Thyroid gland (tissue), 4 donors: Measurements from ENCODE around the gene DGCR2. TPM values are rescaled to one million over a fixed set of nuclear protein-coding genes. Genes with fewer than 3 reads are reported as not detected.

Experiments
- DNase-seq, 2 donors: peaks; one replicate each; pipeline ENCODE4 v3.0.0-alpha.2; 2019
- H3K27ac ChIP-seq, 3 donors: fragments of 200-600 bp; sonication (generic); 1 replicate in 2 of 3; 2 replicates in 1 of 3; pipeline ENCODE4 v1.5.1; 2016 to 2019; ENCODE audit warnings: mild to moderate bottlenecking in 1 of 3, moderate library complexity in 1 of 3
- H3K27me3 ChIP-seq: fragments of 200-600 bp; sonication (generic); one replicate; pipeline ENCODE4 v1.5.1; 2019
- H3K36me3 ChIP-seq, 2 donors: fragments of 200-600 bp; sonication (generic); one replicate each; pipeline ENCODE4 v1.5.1; 2016 to 2019
- H3K4me1 ChIP-seq, 2 donors: fragments of 200-600 bp; sonication (generic); one replicate each; pipeline ENCODE4 v1.5.1; 2017 to 2019
- H3K4me3 ChIP-seq, 3 donors: fragments of 200-600 bp; sonication (generic); replicated peaks in 1 of 3; 1 replicate in 2 of 3; 2 replicates in 1 of 3; pipeline ENCODE4 v1.5.1; 2016; ENCODE audit warnings: mild to moderate bottlenecking in 1 of 3
- H3K9me3 ChIP-seq: fragments of 200-600 bp; sonication (generic); one replicate; pipeline ENCODE4 v1.5.1; 2017
- CTCF ChIP-seq, 6 experiments: fragments of 200-600 bp in 3 of 6; fragments of 450-650 bp in 3 of 6; sonication (generic) in 3 of 6; IDR thresholded peaks; one replicate each; pipeline ENCODE4 v1.5.1; 2016 to 2019; ENCODE audit warnings: antibody characterized with exemption in 6 of 6, mild to moderate bottlenecking in 2 of 6, inconsistent platforms in 1 of 6, moderate library complexity in 1 of 6
- POLR2A ChIP-seq, 2 donors: fragments of 450-650 bp; IDR thresholded peaks; one replicate each; pipeline ENCODE4 v1.6.1; 2017; ENCODE audit warnings: antibody characterized with exemption in 2 of 2, mild to moderate bottlenecking in 2 of 2, moderate library complexity in 1 of 2
- WGBS, 2 donors: methylation state at CpG; one replicate each; pipeline ENCODE4 v1.1.5; 2017; 5-methylcytosine and 5-hydroxymethylcytosine counted together
- intact Hi-C: fragments of 100-400 bp; cut with DNase I; formaldehyde crosslinking; loops from one replicate; pipeline ENCODE4 v1.15.1; 2023
- total RNA-seq, 4 donors: library from RNA; depleted of rRNA; stranded (reverse); fragments of >200 nt; gene quantifications; one replicate each; pipeline ENCODE4 v1.2.3, GENCODE V29; 2016

Gene DGCR2
- total RNA-seq, 4 donors from 2014 or later, result 49.3 to 106 (median 86.9) TPM

GRCh38 chr22:19060356-19061009, 61.7 kb downstream of the DGCR2 start:
- TF ChIP-seq CTCF (IDR thresholded peaks at IDR 0.05), result no peak
- TF ChIP-seq POLR2A (IDR thresholded peaks at IDR 0.05), result no peak
- no peak overlapping the region for H3K27ac ChIP-seq
- H3K27me3 ChIP-seq, result no peaks in the 10 kb centered on the region
- WGBS, 2 donors, result 94 to 96% methylated on average over 15 of the region's 15 CpGs
- H3K4me3 ChIP-seq, result no peak overlapping the region
- intact Hi-C loops, result no loop called here
- no peaks in the 10 kb centered on the region for H3K4me1 ChIP-seq
- no peak for DNase-seq
- H3K36me3 ChIP-seq, result peaks cover 69 to 70% of the 10 kb centered on the region in 2 donors
- no peaks in the 10 kb centered on the region for H3K9me3 ChIP-seq

DNA sequence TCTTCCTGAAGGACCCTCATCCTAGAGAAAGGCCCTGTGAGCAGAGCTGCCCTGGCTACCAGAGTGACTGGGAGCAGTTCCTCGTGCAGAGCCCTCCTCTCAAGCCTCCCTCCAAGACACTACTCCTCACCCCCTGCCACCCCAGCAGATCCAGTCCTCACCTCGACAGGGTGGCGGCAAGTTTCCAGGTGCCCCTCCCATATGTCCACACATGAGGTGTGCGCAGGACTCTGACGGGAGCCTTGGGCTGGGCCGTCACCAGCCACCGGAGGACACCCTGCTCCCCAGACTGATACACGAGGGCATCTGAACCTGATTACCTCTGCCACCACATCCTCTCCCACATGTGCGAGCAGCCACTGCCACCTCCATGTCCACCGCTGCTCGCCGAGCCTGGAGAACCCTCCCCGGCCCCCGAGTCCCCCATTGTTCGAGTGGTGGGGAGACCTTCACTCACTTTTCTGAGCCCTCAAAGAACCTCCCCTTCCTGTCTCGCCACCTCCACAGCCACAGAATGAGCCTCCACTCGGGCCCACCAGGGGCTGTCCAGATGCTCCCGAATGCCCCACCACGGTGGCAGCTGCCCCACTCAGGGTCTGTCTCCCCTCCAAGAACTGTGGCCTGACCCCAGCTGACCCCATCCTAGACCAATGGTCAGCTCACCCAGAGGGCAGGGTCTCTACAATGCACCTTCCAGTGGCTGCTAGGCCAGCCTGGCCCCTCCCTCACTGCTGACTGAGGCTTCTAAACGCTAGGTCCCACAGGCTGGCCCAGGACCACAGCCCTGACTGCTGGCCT, 62.5 kb downstream of the DGCR2 start:
- Histone ChIP-seq H3K27ac (no peak overlapping the region), H3K4me1 (no peaks in the 10 kb centered on the region), H3K36me3 (peaks cover 66 to 68% of the 10 kb centered on the region in 2 donors), H3K27me3 (no peaks in the 10 kb centered on the region), H3K4me3 (no peak overlapping the region), H3K9me3 (no peaks in the 10 kb centered on the region)
- no peak for DNase-seq
- 94 to 96% methylated on average over 14 to 20 of the region's 20 CpGs for WGBS, 2 donors
- intact Hi-C loops, result no loop called here
- TF ChIP-seq POLR2A (IDR thresholded peaks at IDR 0.05) (no peak), CTCF (IDR thresholded peaks at IDR 0.05) (no peak)

- Histone ChIP-seq H3K4me1 (no peaks in the 10 kb centered on the region), H3K9me3 (no peaks in the 10 kb centered on the region), H3K36me3 (peaks cover 58 to 61% of the 10 kb centered on the region in 2 donors), H3K4me3 (no peak overlapping the region), H3K27ac (no peak overlapping the region), H3K27me3 (no peaks in the 10 kb centered on the region)
- TF ChIP-seq POLR2A (IDR thresholded peaks at IDR 0.05), result no peak
- no peak for TF ChIP-seq CTCF (IDR thresholded peaks at IDR 0.05)
- WGBS, 2 donors, result 92 to 94% methylated on average over 13 to 15 of the region's 16 CpGs
- no peak for DNase-seq
- intact Hi-C loops, result no loop called here
These were observed 63.3 kb downstream of the DGCR2 start for GRCh38 chr22:19058713-19059451.

DNA sequence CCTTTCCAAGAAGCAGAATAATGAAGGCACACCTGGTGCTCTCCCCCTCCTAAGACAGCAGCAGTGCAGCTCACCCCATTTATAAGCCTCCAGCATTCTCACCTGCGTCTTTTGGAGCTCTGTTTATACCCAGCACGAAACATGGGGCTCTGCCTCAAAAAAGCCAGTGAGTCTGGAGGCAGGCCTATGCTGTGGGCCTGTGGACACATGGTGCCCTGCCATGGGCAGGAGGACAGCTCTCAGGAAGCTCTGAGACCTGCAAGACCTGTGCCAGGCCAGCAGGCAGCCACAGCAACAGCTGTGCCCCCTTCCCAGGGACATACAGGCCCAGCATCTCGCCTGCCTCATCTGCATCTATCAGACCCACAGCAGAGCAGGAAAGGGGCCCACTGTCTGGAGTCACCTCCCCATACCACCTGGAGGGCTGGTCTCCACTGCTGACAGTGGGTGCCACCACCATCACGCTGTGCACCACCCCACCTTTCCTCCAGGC, 64.2 kb downstream of the DGCR2 start:
- Histone ChIP-seq H3K27me3 (no peaks in the 10 kb centered on the region), H3K27ac (no peak overlapping the region), H3K36me3 (peaks cover 52 to 54% of the 10 kb centered on the region in 2 donors), H3K9me3 (no peaks in the 10 kb centered on the region), H3K4me1 (no peaks in the 10 kb centered on the region), H3K4me3 (no peak overlapping the region)
- DNase-seq, result no peak
- intact Hi-C loops, result no loop called here
- 89 to 98% methylated on average over 3 to 4 of the region's 4 CpGs for WGBS, 2 donors
- TF ChIP-seq CTCF (IDR thresholded peaks at IDR 0.05), result no peak
- no peak for TF ChIP-seq POLR2A (IDR thresholded peaks at IDR 0.05)
